Measurements from ENCODE around the gene BAHCC1. TPM values are rescaled to one million over a fixed set of nuclear protein-coding genes. Genes with fewer than 3 reads are reported as not detected.

Gene BAHCC1
- total and polyA plus RNA-seq, 9 of the 15 experiments (the other 6 are each of a cell fraction or from before 2014, with no cell fraction given), result 0.14 to 26.9 (median 5.0) TPM

DNA sequence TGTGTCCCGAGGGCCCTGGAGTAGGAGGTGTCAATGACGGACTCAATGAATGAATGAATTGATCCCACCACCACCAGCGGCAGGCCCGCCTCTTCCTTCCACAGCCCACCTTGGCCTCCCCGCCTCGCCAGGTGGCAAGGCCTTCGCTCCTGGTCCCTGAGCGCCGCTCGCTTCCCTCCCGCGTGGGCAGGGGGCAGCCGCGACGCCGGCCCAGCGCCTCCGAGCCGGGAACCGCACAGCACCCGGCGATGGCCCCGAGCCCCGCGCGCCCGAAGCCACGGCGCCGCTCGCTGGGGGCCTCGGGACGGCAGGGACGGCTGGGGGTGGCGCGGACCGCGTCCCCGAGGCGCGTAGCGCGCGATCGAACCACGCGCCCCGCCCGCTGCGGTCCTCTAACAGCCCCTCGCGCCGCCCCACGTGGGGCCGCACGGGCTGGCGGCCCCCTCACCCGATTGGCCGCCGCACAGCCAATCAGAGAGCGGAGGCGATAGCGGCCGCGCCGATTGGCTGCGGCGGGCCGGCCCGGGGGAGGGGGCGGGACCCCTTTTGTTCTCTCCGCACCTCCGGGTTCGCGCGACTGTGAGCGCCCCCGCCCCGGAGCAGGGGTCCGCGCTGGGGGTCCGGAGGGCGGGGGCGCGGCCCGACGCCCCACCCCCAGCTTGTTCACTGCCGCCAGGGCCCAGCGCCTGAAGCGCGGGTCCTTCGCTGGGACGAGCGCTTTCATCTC lies 86.0 kb downstream of the BAHCC1 start (continued):
- TF ChIP-seq NKRF (IDR thresholded peaks at IDR 0.05; ENCODE audit: borderline replicate concordance) (no peak), MTA2 (IDR thresholded peaks at IDR 0.05; ENCODE audit: low read depth) (no peak), NUFIP1 (IDR thresholded peaks at IDR 0.05; ENCODE audit: partially characterized antibody) (no peak), SMAD2 (IDR thresholded peaks at IDR 0.05; ENCODE audit: low read depth, low read length) (no peak), LCOR (CRISPR knock-in tag; IDR thresholded peaks at IDR 0.05) (no peak), ZSCAN32 (CRISPR knock-in tag; IDR thresholded peaks at IDR 0.05) (no peak), ZNF184 (CRISPR knock-in tag; IDR thresholded peaks at IDR 0.05) (no peak), NONO (IDR thresholded peaks at IDR 0.05; ENCODE audit: low read depth in 2 of 2, low read length in 1 of 2) (peak in 1 of 2 experiments; percentile 80; a peak in 2 of 4 replicates), CHCHD3 (CRISPR knock-in tag; IDR thresholded peaks at IDR 0.05) (no peak), TEAD2 (tag; IDR thresholded peaks at IDR 0.05) (no peak), ZNF76 (CRISPR knock-in tag; IDR thresholded peaks at IDR 0.05; ENCODE audit: borderline replicate concordance) (no peak), JUN (IDR thresholded peaks at IDR 0.05; ENCODE audit: borderline replicate concordance, low read depth, low read length) (peak; percentile 44; the same call in 1 of the 2 replicates), JUN (CRISPR knock-in tag; IDR thresholded peaks at IDR 0.05; ENCODE audit: borderline replicate concordance) (no peak), RCOR1 (IDR thresholded peaks at IDR 0.05; ENCODE audit: borderline replicate concordance in 1 of 2, low read depth in 2 of 2, low read length in 2 of 2) (0 out of 4 replicates have a peak, but pooled peaks of 1 of the 2 experiments have one; percentile 31), ZNF134 (CRISPR knock-in tag; conservative IDR thresholded peaks at IDR 0.05) (no peak), MTA3 (IDR thresholded peaks at IDR 0.05; ENCODE audit: borderline replicate concordance) (peak; percentile 72; the same call in 1 of the 2 replicates), ZNF785 (CRISPR knock-in tag; IDR thresholded peaks at IDR 0.05) (no peak), MCM3 (IDR thresholded peaks at IDR 0.05) (no peak)
- TF ChIP-seq, protein P1, sequence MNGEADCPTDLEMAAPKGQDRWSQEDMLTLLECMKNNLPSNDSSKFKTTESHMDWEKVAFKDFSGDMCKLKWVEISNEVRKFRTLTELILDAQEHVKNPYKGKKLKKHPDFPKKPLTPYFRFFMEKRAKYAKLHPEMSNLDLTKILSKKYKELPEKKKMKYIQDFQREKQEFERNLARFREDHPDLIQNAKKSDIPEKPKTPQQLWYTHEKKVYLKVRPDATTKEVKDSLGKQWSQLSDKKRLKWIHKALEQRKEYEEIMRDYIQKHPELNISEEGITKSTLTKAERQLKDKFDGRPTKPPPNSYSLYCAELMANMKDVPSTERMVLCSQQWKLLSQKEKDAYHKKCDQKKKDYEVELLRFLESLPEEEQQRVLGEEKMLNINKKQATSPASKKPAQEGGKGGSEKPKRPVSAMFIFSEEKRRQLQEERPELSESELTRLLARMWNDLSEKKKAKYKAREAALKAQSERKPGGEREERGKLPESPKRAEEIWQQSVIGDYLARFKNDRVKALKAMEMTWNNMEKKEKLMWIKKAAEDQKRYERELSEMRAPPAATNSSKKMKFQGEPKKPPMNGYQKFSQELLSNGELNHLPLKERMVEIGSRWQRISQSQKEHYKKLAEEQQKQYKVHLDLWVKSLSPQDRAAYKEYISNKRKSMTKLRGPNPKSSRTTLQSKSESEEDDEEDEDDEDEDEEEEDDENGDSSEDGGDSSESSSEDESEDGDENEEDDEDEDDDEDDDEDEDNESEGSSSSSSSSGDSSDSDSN (IDR thresholded peaks at IDR 0.05; ENCODE audit: borderline replicate concordance in 1 of 2, low read depth in 2 of 2, low read length in 2 of 2), result no peak
- TF ChIP-seq, protein P2, sequence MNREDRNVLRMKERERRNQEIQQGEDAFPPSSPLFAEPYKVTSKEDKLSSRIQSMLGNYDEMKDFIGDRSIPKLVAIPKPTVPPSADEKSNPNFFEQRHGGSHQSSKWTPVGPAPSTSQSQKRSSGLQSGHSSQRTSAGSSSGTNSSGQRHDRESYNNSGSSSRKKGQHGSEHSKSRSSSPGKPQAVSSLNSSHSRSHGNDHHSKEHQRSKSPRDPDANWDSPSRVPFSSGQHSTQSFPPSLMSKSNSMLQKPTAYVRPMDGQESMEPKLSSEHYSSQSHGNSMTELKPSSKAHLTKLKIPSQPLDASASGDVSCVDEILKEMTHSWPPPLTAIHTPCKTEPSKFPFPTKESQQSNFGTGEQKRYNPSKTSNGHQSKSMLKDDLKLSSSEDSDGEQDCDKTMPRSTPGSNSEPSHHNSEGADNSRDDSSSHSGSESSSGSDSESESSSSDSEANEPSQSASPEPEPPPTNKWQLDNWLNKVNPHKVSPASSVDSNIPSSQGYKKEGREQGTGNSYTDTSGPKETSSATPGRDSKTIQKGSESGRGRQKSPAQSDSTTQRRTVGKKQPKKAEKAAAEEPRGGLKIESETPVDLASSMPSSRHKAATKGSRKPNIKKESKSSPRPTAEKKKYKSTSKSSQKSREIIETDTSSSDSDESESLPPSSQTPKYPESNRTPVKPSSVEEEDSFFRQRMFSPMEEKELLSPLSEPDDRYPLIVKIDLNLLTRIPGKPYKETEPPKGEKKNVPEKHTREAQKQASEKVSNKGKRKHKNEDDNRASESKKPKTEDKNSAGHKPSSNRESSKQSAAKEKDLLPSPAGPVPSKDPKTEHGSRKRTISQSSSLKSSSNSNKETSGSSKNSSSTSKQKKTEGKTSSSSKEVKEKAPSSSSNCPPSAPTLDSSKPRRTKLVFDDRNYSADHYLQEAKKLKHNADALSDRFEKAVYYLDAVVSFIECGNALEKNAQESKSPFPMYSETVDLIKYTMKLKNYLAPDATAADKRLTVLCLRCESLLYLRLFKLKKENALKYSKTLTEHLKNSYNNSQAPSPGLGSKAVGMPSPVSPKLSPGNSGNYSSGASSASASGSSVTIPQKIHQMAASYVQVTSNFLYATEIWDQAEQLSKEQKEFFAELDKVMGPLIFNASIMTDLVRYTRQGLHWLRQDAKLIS (CRISPR knock-in tag; IDR thresholded peaks at IDR 0.05), result no peak
